Stimulated activated CD8-positive, alpha-beta memory T cell treated with anti-CD3 and anti-CD28 coated beads, Interleukin-2, amount 100 ng/mL, for 1 hour (primary cell): Measurements from ENCODE around the gene GPR162.
"Not testable (repeated sequence)": the region's sequence is repeated elsewhere in the genome, so short reads cannot be mapped to it uniquely, and the experiment has no call there.

Source experiments
- DNase-seq, 2 donors: peaks; one replicate each; pipeline ENCODE4 v3.0.0-alpha.2; 2020; ENCODE audit warnings: low read depth in 2 of 2

The GPR162 gene

DNA sequence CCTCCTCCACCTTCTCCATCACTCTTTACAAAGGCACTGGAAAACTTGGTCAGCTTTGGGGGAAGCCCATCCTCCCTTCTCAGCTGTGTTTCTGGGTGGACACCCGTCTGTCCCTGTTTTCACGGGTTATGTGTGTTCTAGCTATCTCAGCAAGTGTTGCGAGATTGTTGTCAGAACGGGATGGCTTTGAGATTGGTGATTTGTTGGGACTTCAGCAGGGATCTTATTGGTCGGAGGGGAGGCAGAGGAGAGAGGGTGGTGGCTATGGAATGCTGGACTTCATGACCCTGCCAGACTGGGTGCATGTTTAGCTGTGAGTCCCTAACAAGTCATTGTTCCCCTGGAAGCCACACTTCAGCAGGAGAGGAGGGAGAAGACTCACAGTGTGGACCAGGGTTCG is 32.4 kb downstream of the GPR162 start:
- no peak for DNase-seq

DNA sequence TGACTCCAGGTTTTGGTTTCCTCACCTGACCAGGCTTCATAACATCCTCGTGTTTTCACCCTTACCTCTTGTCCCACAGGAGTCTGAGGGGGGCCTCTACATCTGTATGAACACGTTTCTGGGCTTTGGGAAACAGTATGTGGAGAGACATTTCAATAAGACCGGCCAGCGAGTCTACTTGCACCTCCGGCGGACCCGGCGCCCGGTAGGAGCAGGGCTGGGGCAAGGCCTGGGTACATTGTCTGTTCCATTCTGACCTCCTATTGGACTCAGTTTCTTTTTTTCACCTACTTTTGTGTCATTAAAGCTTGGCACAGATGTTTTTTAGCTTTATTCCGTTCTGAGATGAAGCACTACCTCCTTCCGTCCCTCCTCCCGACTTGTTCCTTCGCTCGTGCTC is 33.7 kb downstream of the GPR162 start:
- no peak for DNase-seq

- DNase-seq: no peak
Measured at GRCh38 chr12:6858799-6859198, 37.2 kb downstream of the GPR162 start.

GRCh38 chr12:6860116-6860515 is 38.5 kb downstream of the GPR162 start:
- no peak for DNase-seq

DNA sequence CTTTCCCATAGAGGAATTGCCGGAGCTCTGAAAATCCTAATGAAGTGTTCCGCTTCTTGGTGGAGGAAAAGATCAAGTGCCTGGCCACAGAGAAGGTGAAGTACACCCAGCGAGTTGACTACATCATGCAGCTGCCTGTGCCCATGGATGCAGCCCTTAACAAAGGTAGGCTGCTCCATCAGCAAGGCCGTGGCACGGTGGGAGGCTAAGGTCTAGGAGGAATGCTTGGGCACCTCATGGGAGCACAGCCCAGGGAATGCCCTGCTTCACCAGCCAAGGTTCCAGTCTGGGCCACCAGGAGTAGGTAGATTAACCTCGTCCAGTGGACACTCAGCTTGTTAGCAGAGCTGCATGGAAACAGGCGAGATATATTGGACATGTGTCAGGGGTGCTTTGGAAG is 39.3 kb downstream of the GPR162 start:
- no peak for DNase-seq

GRCh38 chr12:6861391-6861790 is 39.8 kb downstream of the GPR162 start:
- DNase-seq: no peak

- no peak for DNase-seq
Measured at GRCh38 chr12:6863033-6863432, 41.4 kb downstream of the GPR162 start.

- no peak for DNase-seq
Measured at GRCh38 chr12:6863586-6864321, 42.1 kb downstream of the GPR162 start.

GRCh38 chr12:6865307-6865706 is 43.7 kb downstream of the GPR162 start:
- not testable (repeated sequence) for DNase-seq

- no peak for DNase-seq
Measured at GRCh38 chr12:6866163-6866919, 44.7 kb downstream of the GPR162 start.

- no peak for DNase-seq
Measured at GRCh38 chr12:6866920-6867412, 45.3 kb downstream of the GPR162 start.

- peak; percentile 53 to 76 for DNase-seq
Measured at GRCh38 chr12:6867413-6868210, 46.0 kb downstream of the GPR162 start, which contains the start of gene TPI1. TSS of gene TPI1 (plus strand) at chr12:6867531. CDS start at chr12:6867567, 36 bp downstream.

GRCh38 chr12:6868211-6869048 is 46.8 kb downstream of the GPR162 start:
- no peak for DNase-seq

- peak; percentile 71 to 78 for DNase-seq
Measured at GRCh38 chr12:6869049-6870021, 47.7 kb downstream of the GPR162 start.

DNA sequence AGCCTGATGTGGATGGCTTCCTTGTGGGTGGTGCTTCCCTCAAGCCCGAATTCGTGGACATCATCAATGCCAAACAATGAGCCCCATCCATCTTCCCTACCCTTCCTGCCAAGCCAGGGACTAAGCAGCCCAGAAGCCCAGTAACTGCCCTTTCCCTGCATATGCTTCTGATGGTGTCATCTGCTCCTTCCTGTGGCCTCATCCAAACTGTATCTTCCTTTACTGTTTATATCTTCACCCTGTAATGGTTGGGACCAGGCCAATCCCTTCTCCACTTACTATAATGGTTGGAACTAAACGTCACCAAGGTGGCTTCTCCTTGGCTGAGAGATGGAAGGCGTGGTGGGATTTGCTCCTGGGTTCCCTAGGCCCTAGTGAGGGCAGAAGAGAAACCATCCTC is 48.7 kb downstream of the GPR162 start:
- DNase-seq: not testable (repeated sequence)

DNA sequence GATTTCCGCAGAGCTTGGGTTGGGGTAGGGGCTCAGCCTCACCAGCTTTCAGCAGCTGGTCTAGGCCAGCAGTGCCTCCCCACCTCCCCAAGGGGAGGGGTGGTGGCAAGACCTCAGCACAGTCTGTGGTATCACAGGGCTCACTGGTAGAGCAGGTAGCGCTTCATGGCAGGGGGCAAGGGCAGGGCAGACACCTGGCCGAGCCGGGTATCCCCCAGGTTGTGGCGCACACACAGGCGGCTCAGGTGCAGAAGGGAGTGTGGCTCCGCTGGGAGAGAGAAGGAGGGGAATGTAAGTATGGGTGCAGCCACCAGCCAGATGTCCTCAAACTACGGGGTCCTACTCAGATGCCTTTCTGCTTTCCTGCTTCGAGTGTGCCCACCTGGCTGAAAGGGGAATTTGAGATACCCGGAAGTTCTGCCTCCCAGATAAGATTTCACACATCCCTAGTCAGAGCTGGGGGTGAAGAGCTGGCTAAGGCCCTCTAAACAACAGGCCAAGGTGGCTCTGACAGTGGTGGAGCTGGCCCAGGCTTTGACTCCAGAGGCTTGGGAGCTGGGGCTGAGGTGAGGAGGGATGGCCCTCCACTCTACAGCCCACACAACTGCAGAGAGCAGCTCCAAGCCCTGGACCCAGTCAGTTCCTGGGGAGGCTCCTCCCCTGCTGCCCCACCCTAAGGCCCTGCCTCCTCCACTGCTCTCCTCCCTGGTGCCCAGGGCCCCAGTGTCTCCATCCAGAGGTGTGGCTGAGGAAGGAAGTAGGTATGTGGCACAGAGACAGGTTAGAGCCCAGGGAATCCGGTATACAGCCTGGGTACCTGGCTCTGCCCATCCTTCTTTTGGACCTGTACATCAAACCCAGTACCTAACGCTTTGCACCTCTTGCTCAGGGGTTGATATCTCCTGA is 49.7 kb downstream of the GPR162 start:
- no peak for DNase-seq

GRCh38 chr12:6872073-6873048 is 50.7 kb downstream of the GPR162 start:
- peak; percentile 70 to 73 for DNase-seq
